Fibroblast of pulmonary artery (primary cell): Measurements from ENCODE around the gene NUAK2.
"Not testable (repeated sequence)": the region's sequence is repeated elsewhere in the genome, so short reads cannot be mapped to it uniquely, and the experiment has no call there.

Experiments
- DNase-seq: peaks from one replicate; pipeline ENCODE4 v3.0.0-alpha.2; 2010; ENCODE audit warnings: low read depth
- H3K4me3 ChIP-seq: replicated peaks from 2 replicates; pipeline ENCODE4 v1.5.1; 2011; ENCODE audit warnings: low read depth, mild to moderate bottlenecking, control low read depth, low read length, moderate library complexity
- TF ChIP-seq, protein P1 (sequence below): IDR thresholded peaks from 2 replicates; pipeline ENCODE4 v1.5.1; 2011; ENCODE audit warnings: mild to moderate bottlenecking, control low read depth, low read length, inconsistent platforms; ENCODE audit errors: missing control alignments

The NUAK2 gene

GRCh38 chr1:205321162-205321958 is at the start of gene NUAK2:
Gene NUAK2 (minus strand): TSS chr1:205321745. CDS start chr1:205321628, 117 bp downstream.
- TF ChIP-seq, protein P1, sequence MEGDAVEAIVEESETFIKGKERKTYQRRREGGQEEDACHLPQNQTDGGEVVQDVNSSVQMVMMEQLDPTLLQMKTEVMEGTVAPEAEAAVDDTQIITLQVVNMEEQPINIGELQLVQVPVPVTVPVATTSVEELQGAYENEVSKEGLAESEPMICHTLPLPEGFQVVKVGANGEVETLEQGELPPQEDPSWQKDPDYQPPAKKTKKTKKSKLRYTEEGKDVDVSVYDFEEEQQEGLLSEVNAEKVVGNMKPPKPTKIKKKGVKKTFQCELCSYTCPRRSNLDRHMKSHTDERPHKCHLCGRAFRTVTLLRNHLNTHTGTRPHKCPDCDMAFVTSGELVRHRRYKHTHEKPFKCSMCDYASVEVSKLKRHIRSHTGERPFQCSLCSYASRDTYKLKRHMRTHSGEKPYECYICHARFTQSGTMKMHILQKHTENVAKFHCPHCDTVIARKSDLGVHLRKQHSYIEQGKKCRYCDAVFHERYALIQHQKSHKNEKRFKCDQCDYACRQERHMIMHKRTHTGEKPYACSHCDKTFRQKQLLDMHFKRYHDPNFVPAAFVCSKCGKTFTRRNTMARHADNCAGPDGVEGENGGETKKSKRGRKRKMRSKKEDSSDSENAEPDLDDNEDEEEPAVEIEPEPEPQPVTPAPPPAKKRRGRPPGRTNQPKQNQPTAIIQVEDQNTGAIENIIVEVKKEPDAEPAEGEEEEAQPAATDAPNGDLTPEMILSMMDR = peak; percentile 10
- DNase-seq = peak; percentile 87
- H3K4me3 ChIP-seq = peak within 1 kb of the TSS; percentile 87

DNA sequence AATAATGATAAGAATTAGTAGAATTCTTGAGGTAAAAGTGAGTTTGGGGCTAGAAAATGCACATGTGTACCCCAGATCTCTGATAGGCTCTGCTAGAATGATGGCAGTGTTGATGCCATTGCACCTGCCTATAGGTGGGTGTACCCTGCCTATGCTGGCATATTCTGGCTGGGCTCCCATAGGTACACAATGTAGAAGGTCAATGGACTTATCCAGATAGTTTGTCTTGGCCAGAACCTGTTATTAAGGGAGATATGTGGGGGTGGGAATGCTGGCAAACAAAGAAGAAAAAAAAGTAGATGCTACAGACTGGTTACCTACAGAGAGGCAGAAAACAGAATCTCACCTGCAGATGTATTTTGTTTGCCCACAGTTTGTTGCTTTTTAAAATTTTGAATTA is 49.2 kb upstream of the NUAK2 start:
- TF ChIP-seq, protein P1 = no peak
- H3K4me3 ChIP-seq = no peak overlapping the region
- no peak for DNase-seq

DNA sequence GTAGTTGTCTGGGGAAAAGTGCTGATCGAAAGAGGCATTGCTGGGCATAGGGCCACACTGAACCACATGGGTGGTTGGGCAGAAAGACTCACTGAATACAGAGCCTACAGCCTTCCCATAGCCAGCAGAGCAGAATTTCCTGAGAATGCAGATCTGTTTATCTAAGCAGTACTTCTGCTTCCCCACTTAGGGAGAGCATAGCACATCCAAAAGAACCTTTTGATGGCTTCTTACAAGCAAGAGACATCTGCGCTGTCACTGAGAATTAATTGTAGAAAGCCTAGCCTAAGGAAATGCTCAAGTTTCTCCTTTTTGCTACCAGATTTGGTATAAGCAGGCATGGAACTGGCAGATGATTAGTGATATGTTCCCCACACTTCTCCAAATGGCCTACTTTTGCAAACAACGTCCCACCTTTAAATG is 48.2 kb upstream of the NUAK2 start:
- DNase-seq = no peak
- TF ChIP-seq, protein P1 = no peak
- no peak overlapping the region for H3K4me3 ChIP-seq

DNA sequence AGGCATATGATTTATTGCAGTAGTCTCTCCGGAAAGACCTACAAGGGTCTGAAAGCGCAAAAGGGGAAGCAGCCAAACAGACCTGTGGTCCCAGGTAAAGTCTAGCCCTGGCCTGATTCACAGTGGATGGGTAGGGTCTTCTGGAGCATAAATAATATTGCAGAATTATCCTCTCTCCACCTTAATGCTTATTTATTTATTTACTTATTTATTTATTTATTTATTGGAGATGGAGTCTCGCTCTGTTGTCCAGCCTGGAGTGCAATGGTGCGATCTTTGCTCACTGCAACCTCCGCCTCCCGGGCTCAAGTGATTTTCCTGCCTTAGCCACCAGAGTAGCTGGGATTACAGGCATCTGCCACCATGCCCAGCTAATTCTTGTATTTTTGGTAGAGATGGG is 46.9 kb upstream of the NUAK2 start:
- no peak overlapping the region for H3K4me3 ChIP-seq
- DNase-seq = no peak
- TF ChIP-seq, protein P1 = no peak

DNA sequence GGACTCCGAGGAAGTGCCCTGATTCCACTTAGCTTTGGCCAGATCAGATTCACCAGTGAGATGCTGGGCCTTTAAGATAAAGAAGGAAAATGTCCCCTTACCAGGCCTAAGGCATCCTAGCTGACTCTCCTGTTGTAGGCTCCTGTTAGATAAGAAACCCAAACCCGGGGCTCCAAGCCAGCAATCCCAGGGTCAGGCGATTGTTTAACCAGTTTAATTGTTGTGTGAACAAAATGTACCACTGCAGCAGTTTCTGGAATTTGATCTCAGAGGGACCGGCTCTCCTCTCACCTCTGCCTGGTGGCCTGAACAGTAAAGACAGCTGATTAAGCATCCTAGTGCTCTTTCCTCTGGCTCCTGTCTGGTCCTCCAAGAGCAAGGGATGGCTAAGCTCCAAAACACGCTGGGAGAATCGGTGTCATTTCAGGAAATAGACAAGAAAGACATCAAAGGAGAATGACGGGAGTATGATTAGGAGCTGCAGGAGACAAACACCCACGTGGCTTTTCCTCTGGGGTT is 44.5 kb upstream of the NUAK2 start:
- TF ChIP-seq, protein P1 = no peak
- H3K4me3 ChIP-seq = no peak overlapping the region
- DNase-seq = peak; percentile 79

- H3K4me3 ChIP-seq, DNase-seq: not testable (repeated sequence)
Observed at GRCh38 chr1:205365086-205365485, 43.5 kb upstream of the NUAK2 start.

DNA sequence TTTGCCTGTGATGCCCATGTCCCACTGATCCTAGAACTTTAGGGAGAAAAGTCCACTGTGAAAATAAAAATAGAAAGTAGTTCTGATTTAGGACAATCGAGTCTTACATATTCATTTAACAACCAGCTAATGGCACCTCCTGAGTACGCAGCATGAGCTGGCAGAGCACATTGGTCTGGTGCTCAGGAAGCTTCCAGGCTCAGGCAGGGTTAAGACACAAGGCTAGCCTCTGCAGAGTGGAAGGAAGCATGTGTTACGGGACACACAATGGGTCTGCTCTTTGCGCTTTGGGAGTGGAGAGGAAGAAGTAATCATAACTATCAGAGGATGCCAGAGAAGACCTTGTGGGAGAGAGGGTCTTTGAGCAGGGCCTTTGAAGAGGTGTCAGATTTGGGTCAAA is 39.3 kb upstream of the NUAK2 start:
- TF ChIP-seq, protein P1 = no peak
- DNase-seq = no peak
- H3K4me3 ChIP-seq = no peak overlapping the region
